HG03045 (cell line): ENCODE data around the gene PIK3R6.
"Not testable (repeated sequence)": the region's sequence is repeated elsewhere in the genome, so short reads cannot be mapped to it uniquely, and the experiment has no call there.

Experiments
- ATAC-seq: cut with Tn5 transposase; IDR thresholded peaks from one replicate; pipeline ENCODE4 v1.9.1; 2021; ENCODE audit warnings: mild to moderate bottlenecking, moderate library complexity; ENCODE audit not compliant: unreplicated experiment

The PIK3R6 gene

GRCh38 chr17:8894673-8895578 is 27.5 kb upstream of the PIK3R6 start:
- no peak for ATAC-seq

GRCh38 chr17:8894202-8894671 is 26.8 kb upstream of the PIK3R6 start:
- ATAC-seq: no peak

GRCh38 chr17:8893621-8894201 is 26.2 kb upstream of the PIK3R6 start:
- ATAC-seq: no peak

- ATAC-seq: no peak
Observed at GRCh38 chr17:8893059-8893458, 25.6 kb upstream of the PIK3R6 start.

DNA sequence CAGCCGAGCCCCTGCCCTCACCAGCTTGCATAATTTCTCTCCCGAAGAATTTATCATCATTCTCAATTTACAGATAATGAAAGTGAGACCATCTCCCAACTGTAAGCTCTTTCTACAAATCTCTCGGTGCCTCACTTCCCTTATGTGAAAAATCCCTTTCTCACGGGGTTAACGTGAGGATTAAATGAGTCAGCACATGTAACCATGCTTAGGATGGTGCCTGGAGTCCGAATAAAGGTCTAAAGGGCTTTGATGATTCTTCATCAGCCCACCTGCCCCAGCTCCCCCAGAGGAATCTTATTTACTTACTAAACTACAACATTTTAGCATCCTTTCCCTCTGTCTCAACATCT is 24.8 kb upstream of the PIK3R6 start:
- ATAC-seq: no peak

DNA sequence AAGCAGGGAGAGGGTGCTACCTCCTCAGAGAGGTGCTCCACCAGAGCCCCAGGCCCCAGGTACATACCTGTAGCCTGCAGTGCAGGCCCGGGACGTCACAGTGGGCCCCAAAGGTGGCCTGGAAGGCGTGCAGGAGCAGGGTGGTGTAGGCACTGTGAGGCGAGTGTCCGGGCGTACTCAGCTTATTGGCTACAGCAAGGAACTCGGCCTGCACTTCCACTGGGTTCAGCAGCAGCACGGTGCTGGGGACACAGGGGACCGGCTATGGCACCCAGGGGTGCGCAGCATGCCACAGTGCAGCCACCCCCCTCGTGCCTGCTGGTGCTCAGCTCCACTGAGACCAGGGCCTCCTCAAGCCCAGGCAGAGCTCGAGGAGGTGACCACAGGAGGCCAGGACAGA is 23.2 kb upstream of the PIK3R6 start:
- no peak for ATAC-seq

DNA sequence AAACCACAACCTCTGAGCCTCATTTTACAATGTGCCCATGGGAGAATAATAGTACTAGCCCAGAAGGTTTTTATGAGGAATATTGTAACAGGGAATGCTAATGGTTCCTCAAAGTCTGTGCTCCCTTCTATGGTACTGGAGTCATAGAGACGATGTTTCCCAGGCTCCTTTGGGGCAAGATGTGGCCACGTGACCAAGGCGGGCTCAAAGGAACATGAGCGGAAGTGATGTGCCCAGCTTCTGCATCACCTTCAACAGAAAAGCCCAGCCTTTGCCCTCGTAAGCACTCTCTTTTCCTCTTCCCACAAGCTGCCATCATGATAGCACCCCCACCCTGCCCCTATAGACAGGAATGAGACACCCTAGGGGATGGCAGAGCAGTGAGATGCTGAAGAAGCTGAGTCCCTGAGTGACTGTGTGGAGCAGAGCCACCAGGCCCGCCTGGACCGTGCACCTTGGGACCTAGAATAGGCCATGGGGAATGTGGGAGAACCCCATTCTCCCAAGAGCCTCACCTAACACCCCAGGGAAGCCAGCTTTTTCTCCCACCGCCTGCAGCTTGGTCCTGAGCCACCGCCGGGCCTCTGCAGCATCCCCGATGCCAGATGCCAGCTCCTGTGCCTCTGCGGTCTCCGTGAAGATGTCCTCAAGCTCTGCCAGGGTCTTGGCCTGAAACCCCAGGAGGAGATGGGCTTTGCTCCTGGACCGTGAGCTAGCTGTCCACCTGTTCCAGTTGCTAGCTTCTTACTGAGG is 22.2 kb upstream of the PIK3R6 start:
- no peak for ATAC-seq

GRCh38 chr17:8888704-8889302 is 21.3 kb upstream of the PIK3R6 start:
- ATAC-seq: no peak

DNA sequence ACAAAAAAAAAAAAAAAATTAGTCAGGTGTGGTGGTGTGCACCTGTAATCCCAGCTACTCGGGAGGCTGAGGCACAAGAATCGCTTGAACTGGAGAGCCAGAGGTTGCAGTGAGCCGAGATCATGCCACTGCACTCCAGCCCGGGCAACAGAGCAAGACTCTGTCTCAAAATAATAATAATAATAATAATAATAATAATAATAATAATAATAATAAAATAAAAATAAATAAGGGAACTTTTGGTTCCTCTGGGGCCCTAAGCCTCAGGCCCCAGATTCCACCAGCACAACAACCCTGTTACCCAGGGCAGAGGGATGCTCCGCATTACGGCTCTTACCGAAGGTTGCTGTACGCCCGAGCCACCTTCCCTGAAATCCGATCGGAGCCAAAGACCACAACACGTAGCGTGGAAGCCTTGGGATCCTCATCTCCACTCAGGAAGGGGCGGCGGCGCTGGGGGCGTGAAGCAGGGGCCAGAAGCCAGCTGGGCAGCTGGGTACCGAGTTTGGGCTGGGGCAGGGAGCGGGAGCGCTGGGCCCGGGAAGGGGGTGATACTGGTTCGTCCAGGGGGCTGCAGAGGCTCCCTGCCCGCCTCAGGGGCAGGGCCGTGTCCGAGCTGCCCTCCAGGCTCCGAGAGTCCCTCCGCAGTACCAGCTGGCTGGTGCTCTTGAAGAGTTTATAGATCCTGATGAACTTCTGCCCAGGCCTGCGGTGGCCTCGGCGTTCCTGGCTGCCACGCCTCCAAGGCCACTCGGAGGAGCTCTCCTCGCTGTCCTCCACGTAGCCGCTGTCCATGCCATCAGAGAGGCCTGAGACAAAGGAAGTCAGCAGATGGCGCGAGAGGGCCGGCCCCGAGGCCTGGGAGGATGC is 20.6 kb upstream of the PIK3R6 start:
- no peak for ATAC-seq

DNA sequence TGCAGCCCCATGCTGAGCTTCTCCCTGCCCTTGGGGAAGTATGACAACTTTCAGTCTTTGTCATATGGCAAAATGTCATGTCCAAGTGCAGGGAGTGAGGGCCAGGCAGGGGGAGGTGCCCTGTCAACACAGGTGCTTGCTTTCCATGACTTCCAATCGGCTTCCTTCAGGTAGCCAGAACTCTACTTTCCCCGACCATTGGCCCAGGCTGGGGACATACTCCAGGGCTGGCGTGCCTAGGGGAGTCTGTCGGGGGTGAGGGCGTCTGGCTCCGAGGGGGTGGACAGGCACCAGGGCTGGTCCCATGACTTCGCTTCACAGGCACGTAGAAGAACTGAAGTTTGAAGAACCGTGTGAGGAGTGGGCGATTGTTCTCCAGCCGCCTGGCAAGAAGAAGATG is 19.8 kb upstream of the PIK3R6 start:
- no peak for ATAC-seq

GRCh38 chr17:8885967-8886684 is 18.7 kb upstream of the PIK3R6 start:
- ATAC-seq: no peak

DNA sequence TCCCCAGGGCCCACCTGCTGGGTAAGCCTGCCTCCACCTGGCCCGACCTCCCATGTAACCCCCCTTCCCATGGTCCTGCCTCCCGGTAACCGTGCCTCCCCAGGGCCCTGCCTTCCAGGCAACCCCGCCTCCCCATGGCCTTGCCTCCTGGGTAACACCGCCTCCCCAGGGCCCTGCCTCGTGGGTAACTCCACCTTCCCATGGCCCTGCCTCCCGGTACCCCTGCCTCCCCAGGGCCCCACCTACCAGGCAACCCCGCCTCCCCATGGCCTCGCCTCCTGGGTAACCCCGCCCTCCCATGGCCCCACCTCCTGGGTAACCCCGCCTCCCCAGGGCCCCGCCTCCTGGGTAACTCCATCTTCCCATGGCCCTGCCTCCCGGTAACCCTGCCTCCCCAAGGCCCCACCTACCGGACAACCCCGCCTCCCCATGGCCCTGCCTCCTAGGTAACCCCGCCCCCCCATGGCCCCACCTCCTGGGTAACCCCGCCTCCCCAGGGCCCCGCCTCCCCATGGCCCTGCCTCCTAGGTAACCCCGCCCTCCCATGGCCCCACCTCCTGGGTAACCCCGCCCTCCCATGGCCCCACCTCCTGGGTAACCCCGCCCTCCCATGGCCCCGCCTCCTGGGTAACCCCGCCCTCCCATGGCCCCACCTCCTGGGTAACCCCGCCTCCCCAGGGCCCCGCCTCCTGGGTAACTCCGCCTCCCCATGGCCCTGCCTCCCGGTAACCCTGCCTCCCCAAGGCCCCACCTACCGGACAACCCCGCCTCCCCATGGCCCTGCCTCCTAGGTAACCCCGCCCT is 17.9 kb upstream of the PIK3R6 start:
- not testable (repeated sequence) for ATAC-seq

- no peak for ATAC-seq
Observed at GRCh38 chr17:8884336-8884990, 17.0 kb upstream of the PIK3R6 start.

GRCh38 chr17:8883353-8883752 is 15.9 kb upstream of the PIK3R6 start:
- no peak for ATAC-seq

DNA sequence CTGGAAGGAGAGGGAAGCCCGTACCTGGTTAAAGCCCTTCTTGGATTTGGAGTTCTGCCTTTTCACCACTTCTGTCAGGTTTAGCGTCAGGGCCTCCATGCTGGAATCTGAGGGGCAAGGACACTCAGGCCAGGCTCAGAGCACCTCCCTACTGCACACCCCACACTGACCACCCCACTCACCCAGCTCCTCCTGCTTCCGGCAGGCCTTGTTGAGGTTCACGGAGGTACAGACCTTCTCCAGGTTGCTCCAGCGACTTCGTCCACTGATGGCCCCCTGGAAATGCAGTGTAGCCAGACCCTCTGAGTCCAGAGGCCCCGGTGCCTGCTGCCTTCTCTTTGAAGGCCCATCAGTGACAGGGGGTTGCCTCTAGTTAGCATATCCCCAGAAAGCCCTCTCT is 14.1 kb upstream of the PIK3R6 start:
- no peak for ATAC-seq

DNA sequence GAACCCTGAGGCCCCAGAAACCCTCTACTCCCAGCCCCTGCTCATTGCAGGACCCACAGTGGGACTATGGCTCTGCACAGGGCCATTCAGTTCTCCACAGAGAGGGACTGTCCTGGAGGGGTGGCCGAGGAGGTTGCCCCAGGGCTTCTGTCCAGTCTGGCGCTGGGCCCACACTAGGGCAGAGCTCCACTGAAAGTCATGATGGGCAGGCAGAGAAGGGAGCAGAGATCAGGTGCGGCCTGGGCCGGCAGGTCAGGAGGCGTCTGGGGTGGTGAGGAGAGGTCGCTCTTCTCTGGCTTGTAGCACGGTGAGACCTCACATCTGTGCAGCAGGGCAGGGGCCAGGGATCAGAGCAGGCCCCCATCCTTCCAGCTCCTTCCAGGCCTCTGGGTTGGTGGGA is 13.0 kb upstream of the PIK3R6 start:
- no peak for ATAC-seq

GRCh38 chr17:8879410-8879809 is 11.9 kb upstream of the PIK3R6 start:
- no peak for ATAC-seq

- ATAC-seq: no peak
Observed at GRCh38 chr17:8877984-8878383, 10.5 kb upstream of the PIK3R6 start.
